Heart left ventricle (tissue), 16 donors: Measurements from ENCODE around the gene PEX10. TPM values are rescaled to one million over a fixed set of nuclear protein-coding genes. Genes with fewer than 3 reads are reported as not detected.

Experiments
- ATAC-seq, 4 donors: fragments of 200-7000 bp; cut with Tn5 transposase; one replicate each; pipeline ENCODE4 v1.9.1; 2020 to 2022; ENCODE audit warnings: moderate library complexity in 4 of 4, mild to moderate bottlenecking in 3 of 4, moderate number of reproducible peaks in 1 of 4
- DNase-seq, 5 donors: peaks; one replicate each; pipeline ENCODE4 v3.0.0-alpha.2; 2020
- H3K27ac ChIP-seq, 12 donors: fragments of 200-600 bp; sonication (generic) in 4 of 12; one replicate each; pipeline versions ENCODE4 v1.5.0 to v1.8.0; 2016 to 2022; ENCODE audit warnings: mild to moderate bottlenecking in 2 of 12
- H3K27me3 ChIP-seq, 9 donors: fragments of 200-600 bp; sonication (generic) in 2 of 9; one replicate each; pipeline versions ENCODE4 v1.5.1 to v1.8.0; 2016 to 2022; ENCODE audit warnings: mild to moderate bottlenecking in 3 of 9
- H3K36me3 ChIP-seq, 9 donors: fragments of 200-600 bp; sonication (generic) in 2 of 9; one replicate each; pipeline versions ENCODE4 v1.5.0 to v1.8.0; 2018 to 2022; ENCODE audit warnings: mild to moderate bottlenecking in 2 of 9
- H3K4me1 ChIP-seq, 12 donors: fragments of 200-600 bp; sonication (generic) in 4 of 12; one replicate each; pipeline versions ENCODE4 v1.5.0 to v1.8.0; 2016 to 2022; ENCODE audit warnings: mild to moderate bottlenecking in 3 of 12
- H3K4me3 ChIP-seq, 12 donors: fragments of 200-600 bp; sonication (generic) in 4 of 12; one replicate each; pipeline versions ENCODE4 v1.5.0 to v1.8.0; 2017 to 2022; ENCODE audit warnings: mild to moderate bottlenecking in 9 of 12, moderate library complexity in 4 of 12
- H3K9me3 ChIP-seq, 12 donors: fragments of 200-600 bp; sonication (generic) in 4 of 12; one replicate each; pipeline versions ENCODE4 v1.5.0 to v1.8.0; 2016 to 2022; ENCODE audit warnings: mild to moderate bottlenecking in 1 of 12
- CTCF ChIP-seq, 12 donors: fragments of 200-600 bp; sonication (generic) in 4 of 12; IDR thresholded peaks; one replicate each; pipeline versions ENCODE4 v1.5.0 to v1.8.0; 2018 to 2022; ENCODE audit warnings: antibody characterized with exemption in 12 of 12, mild to moderate bottlenecking in 5 of 12
- POLR2A ChIP-seq, 2 donors: fragments of 450-650 bp; IDR thresholded peaks; one replicate each; pipeline ENCODE4 v1.6.1; 2017; ENCODE audit warnings: antibody characterized with exemption in 2 of 2, mild to moderate bottlenecking in 2 of 2, moderate library complexity in 2 of 2
- WGBS, 4 donors: extraction: QIAGEN DNeasy Blood & Tissue Kit in 2 of 4; methylation state at CpG; one replicate each; pipeline versions ENCODE4 v1.1.5 to v1.1.7; 2013 to 2018; 5-methylcytosine and 5-hydroxymethylcytosine counted together
- intact Hi-C, 10 donors: fragments of 100-400 bp; cut with DNase I; formaldehyde crosslinking; loops; one replicate each; pipeline versions ENCODE4 v1.11.1 to v1.14.2; 2022
- polyA plus RNA-seq, 2 donors: library from polyadenylated mRNA; stranded (reverse); fragments of 200-250 nt; gene quantifications; one replicate each; pipeline ENCODE4 v1.2.3, GENCODE V29; 2013
- total RNA-seq, 9 donors: library from RNA; depleted of rRNA in 2 of 9; stranded (reverse); fragments of >200 nt in 2 of 9; fragmentation: NEBNext Ultra II Directional in 3 of 9; extraction: Animal tissue kit (Norgen Biotek cat#: 25700) in 3 of 9; gene quantifications; one replicate each; pipeline versions ENCODE4 v1.1.0 to v1.2.4, GENCODE V29; 2016 to 2023
- donor health status: ischemic (EF 13 %, LVEDD 7.1; RV severe dilation, severe dysfunction).
- donor health status: healthy with polysubstance abuse.
- donor health status: DM: no; HTN: yes; CAD: no.
- donor health status: DM: no; HTN: no; CAD: no.
- donor health status: ischemic (EF 25% LVEDD 6.9; RV normal size, moderate dysfunction).
- donor health status: ischemic (EF 25% LVEDD 5.7; RV mildly dilated, moderate dysfunction).
- donor health status: healthy.
- donor health status: DM: yes; HTN: yes; CAD: no.
- donor health status: ischemic (EF 35%, LVEDD 5.7; RV mildly dilated, moderate dysfunction).
- donor health status: nonischemic (EF 11% LVEDD 7.7; RV severe dilation, severe dysfunction).
- donor health status: DM: yes; HTN: yes; CAD: no.
- donor health status: PGD.
- donor health status: ischemic (EF 29% LVEDD 5.4; RV normal size, mild dysfunction).
- donor health status: nonischemic (EF 23%, LVEDD 6.1; RV moderate dilation, normal function).

The PEX10 gene
- total and polyA plus RNA-seq, 11 donors: 14.7 to 26.5 (median 18.6) TPM

DNA sequence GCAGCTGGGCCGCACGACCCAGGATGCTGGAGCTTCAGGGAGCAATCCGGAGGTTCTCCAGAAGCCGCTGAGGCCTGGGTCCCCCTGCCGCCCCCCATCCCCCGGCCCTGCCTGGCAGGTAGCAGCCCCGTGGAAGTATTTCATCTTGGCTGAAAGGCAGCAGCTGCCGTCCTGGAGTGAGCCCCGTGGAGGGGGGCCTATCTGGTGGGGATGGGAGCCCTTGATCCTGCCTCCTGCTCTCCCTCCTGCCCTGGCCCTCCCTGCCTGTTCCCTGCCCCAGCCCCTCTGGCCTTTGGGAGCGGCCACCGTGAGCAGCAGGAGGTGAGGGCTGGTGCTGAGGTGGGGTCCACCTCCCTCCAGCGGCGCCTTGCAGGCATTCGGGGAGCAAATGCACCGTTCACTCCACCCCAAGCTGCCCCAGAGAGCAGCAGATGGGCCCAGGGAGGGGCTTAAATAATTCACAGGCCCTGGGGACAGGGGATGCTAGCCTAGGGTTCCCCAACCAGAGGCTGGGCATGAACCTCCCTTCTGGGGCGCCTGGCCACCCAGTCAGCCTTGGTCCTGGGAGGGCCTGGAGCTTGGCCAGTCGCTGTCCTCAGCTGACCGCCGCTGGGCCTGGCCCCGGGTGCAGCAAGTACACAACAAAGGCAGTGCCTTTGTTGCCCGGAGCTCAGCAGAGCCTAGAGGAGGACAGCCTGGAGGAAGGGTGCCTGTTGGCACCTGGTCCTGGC is 40.0 kb upstream of the PEX10 start:
- intact Hi-C loops: no loop called here
- DNase-seq: no peak
- Histone ChIP-seq H3K4me3 (no peak overlapping the region), H3K36me3 (no peaks in the 10 kb centered on the region), H3K27ac (no peak overlapping the region), H3K4me1 (no peaks in the 10 kb centered on the region), H3K27me3 (peaks cover 18 to 81% (median 38%) of the 10 kb centered on the region in 9 donors), H3K9me3 (no peaks in the 10 kb centered on the region)
- no peak for TF ChIP-seq POLR2A (IDR thresholded peaks at IDR 0.05)
- TF ChIP-seq CTCF (IDR thresholded peaks at IDR 0.05): no peak
- ATAC-seq: no peak
- 45 to 62% (median 48%) methylated on average over 8 to 21 of the region's 21 CpGs for WGBS, 4 donors

DNA sequence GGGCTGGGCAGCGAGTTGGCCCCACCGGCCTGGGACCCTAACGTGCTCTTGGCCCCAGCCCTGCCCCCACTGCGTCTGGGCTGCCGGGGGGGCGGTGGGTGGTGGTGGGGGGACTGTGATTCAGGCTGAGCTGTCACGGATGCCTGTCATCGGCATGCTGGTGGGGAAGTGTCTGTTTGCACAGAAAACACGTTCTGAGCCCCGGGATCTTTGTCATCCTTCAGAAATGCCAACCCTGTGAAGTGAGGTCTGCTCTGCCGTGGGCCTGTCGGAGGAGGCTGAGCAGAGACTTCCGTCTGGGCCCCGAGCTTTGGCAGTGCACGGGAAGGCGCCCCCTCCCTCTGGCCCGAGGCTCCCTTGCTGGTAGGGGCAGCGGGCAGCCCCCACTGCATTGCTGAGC is 39.4 kb upstream of the PEX10 start:
- DNase-seq (no peak), ATAC-seq (no peak)
- H3K27me3 ChIP-seq: peaks cover 20 to 82% (median 38%) of the 10 kb centered on the region in 9 donors

DNA sequence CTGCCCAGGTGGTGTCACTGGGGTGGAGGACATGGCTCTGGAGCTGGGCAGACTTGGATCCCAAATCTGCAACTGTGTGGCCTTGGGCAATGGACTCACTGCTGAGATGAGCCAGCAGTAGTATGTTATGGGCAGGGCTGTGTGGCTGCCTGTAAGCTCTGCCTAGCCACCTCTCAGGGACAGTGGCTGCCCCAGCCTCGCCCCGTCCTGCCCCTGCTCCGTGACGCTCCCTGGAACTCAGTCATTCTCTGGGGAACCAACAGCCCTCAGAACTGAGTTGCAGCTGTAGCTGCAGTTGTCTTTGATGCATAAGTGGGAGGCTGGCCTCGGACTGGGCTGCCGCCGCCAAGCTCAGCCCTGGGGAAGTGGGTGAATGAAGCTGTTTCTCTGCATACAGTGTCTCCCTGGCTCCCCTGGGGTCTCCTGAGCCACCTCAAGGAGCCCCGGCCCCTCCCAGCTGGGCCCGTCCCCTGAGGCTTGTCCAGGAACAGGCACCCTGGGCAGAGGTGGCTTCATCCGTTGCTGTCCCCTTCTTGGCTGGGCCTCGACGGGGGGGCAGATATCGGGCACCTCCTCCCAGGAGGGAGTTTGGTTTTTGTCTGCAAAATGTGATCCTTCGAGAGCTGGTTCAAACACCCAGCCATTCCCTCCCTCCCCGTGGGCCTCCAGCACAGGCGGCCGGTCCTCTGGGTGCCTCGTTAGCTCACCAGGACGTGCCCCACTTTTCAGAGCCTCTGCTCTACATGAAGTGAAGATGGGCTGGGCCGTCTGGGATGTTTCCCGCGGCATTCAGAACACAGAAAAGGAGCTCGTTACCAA is 37.5 kb upstream of the PEX10 start:
- intact Hi-C loops: no loop called here
- 51 to 62% (median 55%) methylated on average over 13 to 23 of the region's 23 CpGs for WGBS, 4 donors
- H3K27ac ChIP-seq: no peak overlapping the region
- no peaks in the 10 kb centered on the region for H3K4me1 ChIP-seq
- no peaks in the 10 kb centered on the region for H3K36me3 ChIP-seq
- no peak overlapping the region for H3K4me3 ChIP-seq
- ATAC-seq (no peak), DNase-seq (no peak)
- peaks cover 22 to 82% (median 39%) of the 10 kb centered on the region in 9 donors for H3K27me3 ChIP-seq
- no peaks in the 10 kb centered on the region for H3K9me3 ChIP-seq
- TF ChIP-seq CTCF (IDR thresholded peaks at IDR 0.05) (no peak), POLR2A (IDR thresholded peaks at IDR 0.05) (no peak)

More for the DNA sequence above, 39.4 kb upstream of the PEX10 start:
- Histone ChIP-seq H3K9me3 (no peaks in the 10 kb centered on the region), H3K4me3 (no peak overlapping the region), H3K36me3 (no peaks in the 10 kb centered on the region), H3K4me1 (no peaks in the 10 kb centered on the region), H3K27ac (no peak overlapping the region)
- 13 to 20% (median 13%) methylated on average over 12 to 18 of the region's 18 CpGs; no CpG with 5 or more reads in 1 of the 4 donors for WGBS, 4 donors
- intact Hi-C loops: no loop called here
- TF ChIP-seq POLR2A (IDR thresholded peaks at IDR 0.05): no peak
- TF ChIP-seq CTCF (IDR thresholded peaks at IDR 0.05): no peak

GRCh38 chr1:2448098-2448445 is 35.7 kb upstream of the PEX10 start:
- peaks cover 0 to 10% (median 0%) of the 10 kb centered on the region in 12 donors for H3K4me1 ChIP-seq
- no peak overlapping the region for H3K4me3 ChIP-seq
- H3K9me3 ChIP-seq: no peaks in the 10 kb centered on the region
- H3K27ac ChIP-seq: no peak overlapping the region
- no peaks in the 10 kb centered on the region for H3K36me3 ChIP-seq
- TF ChIP-seq CTCF (IDR thresholded peaks at IDR 0.05) (no peak), POLR2A (IDR thresholded peaks at IDR 0.05) (no peak)
- 40 to 56% (median 47%) methylated on average over 17 to 18 of the region's 18 CpGs for WGBS, 4 donors
- H3K27me3 ChIP-seq: peaks cover 30 to 79% (median 47%) of the 10 kb centered on the region in 9 donors
- DNase-seq (no peak), ATAC-seq (no peak)
- intact Hi-C loops: no loop called here
